Astrocyte of the cerebellum (primary cell): ENCODE results near the gene LMAN1L.

ENCODE experiments used
- DNase-seq: peaks from one replicate; pipeline ENCODE4 v3.0.0-alpha.2; 2011; ENCODE audit warnings: low read depth
- H3K4me3 ChIP-seq: 2 replicates; pipeline ENCODE4 v1.5.1; 2011; ENCODE audit warnings: mild to moderate bottlenecking, low read depth, low read length, moderate library complexity
- in situ Hi-C: cut with HindIII; loops from 2 replicates; pipeline ENCODE4 v1.10.0; 2017; ENCODE audit warnings: low sequenced_read_pairs
- TF ChIP-seq, protein P1 (sequence below): IDR thresholded peaks from 2 replicates; pipeline ENCODE4 v1.5.1; 2012; ENCODE audit warnings: low read length, low read depth, moderate library complexity, mild to moderate bottlenecking; ENCODE audit errors: missing control alignments

Gene LMAN1L

DNA sequence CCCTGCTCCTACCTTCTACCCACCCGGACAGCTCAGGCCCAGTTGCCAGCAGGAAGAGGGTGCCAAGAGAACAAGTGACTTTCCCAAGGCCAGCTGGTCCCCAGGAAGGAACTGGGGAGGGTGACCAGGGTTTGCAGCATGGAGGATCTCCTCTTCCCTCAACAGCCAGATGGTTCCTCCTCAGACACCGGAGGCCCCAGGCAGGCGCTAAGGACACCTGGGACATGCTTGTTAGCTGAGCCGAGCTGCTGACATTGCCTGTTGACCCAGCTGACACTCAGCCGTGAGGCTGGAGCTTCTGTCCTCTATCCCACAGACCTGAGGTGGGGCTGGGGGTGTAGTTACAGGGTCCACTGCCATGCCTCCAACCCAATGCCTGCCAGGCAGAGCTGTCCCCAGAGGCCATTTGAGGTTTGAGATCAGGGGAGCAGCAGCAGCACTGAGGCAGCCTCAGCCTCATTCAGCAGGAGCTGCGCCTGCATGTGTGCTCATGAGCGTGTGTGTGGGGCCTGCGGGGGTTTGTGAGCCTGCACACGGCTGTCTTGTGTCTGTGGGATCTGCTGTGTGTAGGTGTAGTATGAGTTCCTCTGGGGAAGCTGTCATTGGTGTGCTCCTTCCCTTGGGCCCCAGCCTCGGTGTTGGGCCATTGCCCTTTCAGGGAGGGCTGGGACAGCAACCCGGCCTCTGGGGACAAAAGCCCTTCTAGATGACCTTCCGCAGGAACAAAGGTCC, 20.9 kb downstream of the LMAN1L start:
- no peak for DNase-seq

DNA sequence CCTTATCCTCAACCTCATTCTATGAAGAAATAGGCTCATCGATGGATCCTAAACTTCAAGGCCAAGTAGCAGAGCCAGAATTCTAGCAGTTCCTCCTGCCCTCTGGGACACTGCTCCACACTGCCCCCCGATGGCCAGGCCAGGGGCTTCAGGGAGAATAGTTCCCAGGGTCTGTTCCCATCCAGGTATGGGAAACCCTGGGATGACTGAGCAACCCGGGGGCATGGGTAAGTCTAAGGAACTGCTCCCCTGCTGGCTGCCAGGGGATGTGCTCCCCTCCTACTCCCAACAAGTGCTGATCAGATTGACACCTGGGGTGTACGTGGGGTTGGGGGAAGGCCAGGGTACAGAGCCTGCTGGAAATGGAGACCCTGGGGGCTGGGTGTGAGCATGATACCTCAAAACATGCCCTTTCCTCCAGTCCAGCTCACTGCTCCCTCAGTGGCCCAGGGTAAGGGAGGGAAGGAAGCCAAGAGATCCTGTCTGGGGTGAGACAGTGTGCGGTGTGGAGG, 22.7 kb downstream of the LMAN1L start:
- TF ChIP-seq, protein P1, sequence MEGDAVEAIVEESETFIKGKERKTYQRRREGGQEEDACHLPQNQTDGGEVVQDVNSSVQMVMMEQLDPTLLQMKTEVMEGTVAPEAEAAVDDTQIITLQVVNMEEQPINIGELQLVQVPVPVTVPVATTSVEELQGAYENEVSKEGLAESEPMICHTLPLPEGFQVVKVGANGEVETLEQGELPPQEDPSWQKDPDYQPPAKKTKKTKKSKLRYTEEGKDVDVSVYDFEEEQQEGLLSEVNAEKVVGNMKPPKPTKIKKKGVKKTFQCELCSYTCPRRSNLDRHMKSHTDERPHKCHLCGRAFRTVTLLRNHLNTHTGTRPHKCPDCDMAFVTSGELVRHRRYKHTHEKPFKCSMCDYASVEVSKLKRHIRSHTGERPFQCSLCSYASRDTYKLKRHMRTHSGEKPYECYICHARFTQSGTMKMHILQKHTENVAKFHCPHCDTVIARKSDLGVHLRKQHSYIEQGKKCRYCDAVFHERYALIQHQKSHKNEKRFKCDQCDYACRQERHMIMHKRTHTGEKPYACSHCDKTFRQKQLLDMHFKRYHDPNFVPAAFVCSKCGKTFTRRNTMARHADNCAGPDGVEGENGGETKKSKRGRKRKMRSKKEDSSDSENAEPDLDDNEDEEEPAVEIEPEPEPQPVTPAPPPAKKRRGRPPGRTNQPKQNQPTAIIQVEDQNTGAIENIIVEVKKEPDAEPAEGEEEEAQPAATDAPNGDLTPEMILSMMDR: peak; percentile 92
- no peak for DNase-seq
- no peak overlapping the region for H3K4me3 ChIP-seq
- in situ Hi-C loops: no loop called here

More for the DNA sequence above, 20.9 kb downstream of the LMAN1L start:
- TF ChIP-seq, protein P1: no peak
- in situ Hi-C loops: no loop called here
- H3K4me3 ChIP-seq: no peak overlapping the region

DNA sequence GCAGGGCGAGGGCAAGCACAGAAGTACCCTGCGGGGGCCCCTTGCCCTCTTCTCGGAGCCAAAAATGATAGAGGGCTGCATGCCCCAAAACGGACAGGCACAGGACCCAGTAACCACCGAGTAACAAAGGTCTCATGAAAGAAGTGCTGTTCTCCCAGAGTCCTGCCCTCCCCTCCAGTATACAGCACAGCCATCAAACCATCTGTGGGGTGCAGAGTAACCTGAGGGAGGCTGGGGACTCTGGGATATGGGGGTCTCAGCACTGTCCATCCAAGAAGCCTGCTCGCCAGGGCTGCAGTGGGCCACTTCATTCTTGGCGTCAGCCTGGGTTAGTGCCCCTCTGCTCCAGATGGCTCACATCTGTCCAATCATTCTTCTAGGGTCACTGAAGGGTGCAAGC, 24.2 kb downstream of the LMAN1L start:
- in situ Hi-C loops: no loop called here
- TF ChIP-seq, protein P1: no peak
- no peak overlapping the region for H3K4me3 ChIP-seq
- no peak for DNase-seq

DNA sequence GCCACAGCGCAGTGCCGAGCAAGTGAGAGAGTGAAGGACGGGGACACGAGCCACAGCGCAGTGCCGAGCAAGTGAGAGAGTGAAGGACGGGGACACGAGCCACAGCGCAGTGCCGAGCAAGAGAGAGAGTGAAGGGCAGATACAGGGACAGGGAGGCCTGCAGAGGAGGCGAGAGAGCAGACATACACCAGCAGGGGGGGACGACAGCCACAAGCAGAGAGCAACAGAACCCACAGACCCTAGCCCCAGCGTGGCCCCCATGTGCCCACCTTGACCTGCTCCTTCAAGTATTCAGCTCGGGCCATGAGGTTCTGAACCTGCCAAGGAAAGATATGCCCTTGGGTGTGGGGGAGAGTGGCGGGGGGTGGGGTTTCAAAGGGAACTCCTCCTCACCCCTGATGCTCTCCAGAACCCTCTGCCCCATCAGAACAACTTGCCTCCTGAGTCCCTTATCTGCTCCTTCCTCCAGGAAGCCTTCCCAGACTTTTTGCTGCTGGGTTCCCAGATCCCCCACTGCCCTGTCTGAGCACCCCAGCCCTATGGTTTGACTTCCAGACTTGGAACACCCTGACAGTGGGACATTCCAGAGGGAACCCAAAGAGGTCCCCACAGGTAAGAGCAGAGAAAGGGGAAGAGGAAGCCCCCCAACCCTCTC, 25.0 kb downstream of the LMAN1L start:
- no peak overlapping the region for H3K4me3 ChIP-seq
- in situ Hi-C loops: no loop called here
- no peak for DNase-seq
- TF ChIP-seq, protein P1: no peak

DNA sequence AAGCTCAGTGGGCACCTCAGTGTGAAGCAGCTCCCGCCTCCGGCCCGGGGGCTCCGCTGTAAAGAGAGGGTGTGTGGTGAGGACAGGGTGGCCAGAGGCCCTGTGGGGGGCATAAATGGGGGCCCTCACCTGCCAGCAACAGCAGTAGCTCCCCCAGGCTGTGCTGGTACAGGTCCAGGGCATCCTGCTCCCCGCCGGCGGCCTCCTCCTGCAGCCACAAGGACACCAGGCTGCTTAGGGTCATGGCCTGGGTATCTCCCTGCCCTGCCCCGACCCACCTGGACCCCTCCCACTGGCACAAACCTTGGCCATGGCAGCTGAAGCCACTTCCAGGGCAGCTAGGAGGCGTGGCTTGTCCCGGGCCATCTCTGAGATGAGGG, 25.5 kb downstream of the LMAN1L start:
- in situ Hi-C loops: no loop called here
- DNase-seq: no peak
- TF ChIP-seq, protein P1: no peak
- H3K4me3 ChIP-seq: no peak overlapping the region

DNA sequence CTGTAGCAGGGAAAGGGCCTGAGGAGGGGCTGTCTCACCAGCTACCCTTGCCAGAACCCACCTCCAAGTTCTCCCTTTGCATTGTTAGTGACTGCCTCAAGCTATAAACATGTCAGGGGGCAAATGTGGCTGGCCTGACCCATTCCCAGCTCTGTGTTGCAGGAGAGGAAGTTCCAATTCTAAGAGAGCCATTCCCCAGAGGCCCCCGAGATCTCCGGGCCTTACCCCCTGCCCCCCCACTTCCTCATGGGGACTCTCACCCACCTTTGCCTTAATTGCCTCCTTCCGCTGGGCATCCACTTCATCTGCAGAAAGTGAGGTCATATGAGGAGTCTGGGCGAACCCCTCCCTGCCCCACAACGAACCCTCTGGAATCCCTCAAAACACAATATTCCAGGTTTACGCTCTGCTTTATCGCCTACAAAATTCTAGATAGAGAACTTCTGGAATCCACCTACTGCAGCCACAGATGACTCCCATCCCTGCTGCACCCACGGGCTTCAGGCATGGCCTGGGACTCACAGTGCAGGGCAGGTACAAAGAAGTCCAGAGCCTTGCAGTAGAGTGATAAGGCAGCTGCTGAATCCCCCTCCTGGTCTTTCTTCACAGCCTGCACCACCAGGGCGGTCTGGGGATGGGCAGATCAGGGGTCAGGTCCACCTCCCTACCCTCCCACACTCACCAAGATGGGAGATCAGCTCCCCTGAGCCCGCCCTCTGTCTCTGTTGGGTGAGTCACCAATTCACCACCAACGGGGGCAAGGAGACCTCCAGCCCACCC, 26.3 kb downstream of the LMAN1L start:
- no peak for DNase-seq

More for the DNA sequence above, 26.3 kb downstream of the LMAN1L start:
- in situ Hi-C loops: no loop called here
- TF ChIP-seq, protein P1: no peak
- no peak overlapping the region for H3K4me3 ChIP-seq
